Hindlimb muscle (tissue), 1 donor: ENCODE data around the gene FBXO17. TPM values are rescaled to one million over a fixed set of nuclear protein-coding genes. Genes with fewer than 3 reads are reported as not detected.
"Not testable (repeated sequence)": the region's sequence is repeated elsewhere in the genome, so short reads cannot be mapped to it uniquely, and the experiment has no call there.

Experiments used
- DNase-seq: peaks from one replicate; pipeline ENCODE4 v3.0.0-alpha.2; 2013
- polyA plus RNA-seq: library from polyadenylated mRNA; unstranded; fragments of 120-200 nt; gene quantifications from one replicate; pipeline ENCODE4 v1.2.1, GENCODE V29; 2013; ENCODE audit not compliant: insufficient read length

The FBXO17 gene
- 32.3 TPM for polyA plus RNA-seq

GRCh38 chr19:38975214-38975860 lies at the start of gene FBXO17:
Gene FBXO17, minus strand, starts transcription at chr19:38975742. Its CDS starts 25,423 bp downstream, at chr19:38950319.
- peak; percentile 80 for DNase-seq

DNA sequence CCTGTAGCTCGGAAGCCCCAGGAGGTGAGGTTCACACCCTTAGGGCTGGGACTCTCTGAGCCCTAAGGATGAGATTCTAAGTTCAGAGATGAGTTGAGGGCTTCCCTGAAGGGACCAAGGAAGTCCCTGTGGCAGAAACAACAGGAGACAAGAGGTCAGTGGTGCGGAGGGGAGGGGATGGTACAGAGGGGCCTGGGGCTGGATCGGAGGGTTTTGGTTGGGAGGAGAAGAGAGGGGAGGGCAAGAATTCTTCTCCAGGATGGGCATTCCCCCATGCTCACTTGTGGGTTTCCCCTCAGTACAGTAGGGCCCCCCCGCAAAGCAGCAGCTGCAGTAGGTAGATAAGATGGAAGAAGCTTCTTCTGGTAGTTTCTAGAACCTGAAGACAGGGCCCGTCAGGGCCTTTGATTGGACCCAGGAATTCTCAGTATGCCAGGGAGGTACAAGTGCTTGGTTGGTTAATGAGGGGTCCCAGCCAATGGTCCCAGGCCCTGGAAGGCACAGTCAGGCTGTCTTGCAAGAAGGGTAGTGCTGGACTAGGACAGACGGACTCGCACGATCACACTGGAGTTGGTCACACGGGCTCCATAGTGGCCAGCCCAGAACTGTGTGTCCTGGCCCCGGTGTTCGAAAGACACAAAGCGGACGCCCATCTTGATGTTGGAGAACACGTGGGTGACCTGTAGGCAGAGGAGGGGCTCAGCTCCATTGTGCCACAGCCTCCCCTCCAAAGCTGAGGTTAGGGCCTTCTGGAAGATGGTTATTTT lies 49.5 kb upstream of the FBXO17 start:
- no peak for DNase-seq

DNA sequence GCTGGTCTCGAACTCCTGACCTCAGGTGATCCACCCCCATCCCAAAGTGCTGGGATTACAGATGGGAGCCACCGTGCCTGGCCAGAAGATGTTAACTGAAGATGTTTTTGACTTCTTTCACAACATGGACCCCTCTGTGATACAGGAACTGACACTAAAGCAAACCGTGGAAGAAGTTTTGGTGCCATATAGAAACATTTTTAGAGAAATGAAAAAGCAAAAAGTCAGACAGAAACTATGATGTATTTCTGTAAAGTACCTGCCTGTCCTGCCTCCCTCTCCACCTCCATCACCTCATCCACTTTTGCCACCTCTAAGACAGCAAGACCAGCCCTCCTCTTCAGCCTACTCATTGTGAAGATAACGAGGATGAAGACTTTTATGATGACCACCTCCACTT lies 45.5 kb upstream of the FBXO17 start:
- DNase-seq: no peak

DNA sequence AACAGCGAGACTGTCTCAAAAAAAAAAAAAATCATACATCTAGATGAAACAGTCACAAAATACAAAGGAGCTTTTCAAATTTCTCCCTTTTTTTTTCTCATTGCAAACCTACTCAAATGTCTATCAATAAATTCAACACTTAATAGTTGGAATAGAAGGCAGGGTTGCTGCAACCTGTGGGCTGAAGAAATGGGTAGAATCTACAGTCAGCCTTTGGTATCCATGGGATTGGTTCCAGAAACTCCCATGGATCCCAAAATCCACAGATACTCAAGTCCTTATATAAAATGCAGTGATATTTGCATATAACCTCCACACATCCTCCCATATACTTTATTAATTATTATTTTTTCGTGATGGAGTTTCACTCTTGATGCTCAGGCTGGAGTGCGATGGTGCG lies 42.1 kb upstream of the FBXO17 start:
- DNase-seq: no peak

DNA sequence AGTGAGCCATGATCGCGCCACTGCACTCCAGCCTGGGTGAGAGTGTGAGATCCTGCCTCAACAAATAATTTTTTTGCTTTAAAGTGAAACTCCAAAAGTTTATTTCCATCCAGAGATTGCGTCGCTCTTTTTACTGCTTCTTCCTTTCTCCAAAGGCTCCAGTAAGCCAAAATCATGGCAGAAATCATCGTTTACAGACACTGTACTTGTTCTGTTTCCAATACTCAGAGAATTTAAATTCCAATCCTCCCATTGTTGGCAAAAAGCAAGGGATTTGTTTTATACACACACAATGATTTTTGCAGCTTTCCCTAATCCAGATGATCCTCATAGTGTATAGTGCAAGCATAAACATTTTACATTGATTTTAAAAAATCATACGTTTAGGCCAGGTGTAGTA lies 41.5 kb upstream of the FBXO17 start:
- peak; percentile 38 for DNase-seq

- DNase-seq: no peak
Measured at GRCh38 chr19:39014037-39014436, 38.5 kb upstream of the FBXO17 start.

DNA sequence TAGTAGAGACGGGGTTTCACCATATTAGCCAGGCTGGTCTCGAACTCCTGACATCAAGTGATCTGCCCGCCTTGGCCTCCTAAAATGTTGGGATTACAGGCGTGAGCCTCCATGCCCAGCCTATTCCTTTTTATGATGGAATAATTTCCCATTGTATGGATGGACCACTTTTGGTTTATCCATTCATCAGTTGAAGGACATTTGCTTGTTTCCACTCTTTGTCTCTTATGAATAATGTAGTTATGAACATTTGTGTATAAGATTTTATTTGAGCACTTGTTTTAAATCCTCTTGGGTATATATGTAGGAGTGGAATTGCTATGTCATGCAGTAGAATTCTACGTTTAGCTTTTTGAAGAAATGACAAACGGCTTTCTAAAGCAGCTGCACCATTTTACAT lies 33.5 kb upstream of the FBXO17 start:
- DNase-seq: no peak

GRCh38 chr19:39008137-39008536 lies 32.6 kb upstream of the FBXO17 start:
- no peak for DNase-seq

- DNase-seq: no peak
Measured at GRCh38 chr19:39007096-39007495, 31.6 kb upstream of the FBXO17 start.

- DNase-seq: no peak
Measured at GRCh38 chr19:39004403-39004802, 28.9 kb upstream of the FBXO17 start.

- DNase-seq: no peak
Measured at GRCh38 chr19:39003796-39004195, 28.3 kb upstream of the FBXO17 start.

GRCh38 chr19:39003188-39003587 lies 27.6 kb upstream of the FBXO17 start:
- DNase-seq: no peak

DNA sequence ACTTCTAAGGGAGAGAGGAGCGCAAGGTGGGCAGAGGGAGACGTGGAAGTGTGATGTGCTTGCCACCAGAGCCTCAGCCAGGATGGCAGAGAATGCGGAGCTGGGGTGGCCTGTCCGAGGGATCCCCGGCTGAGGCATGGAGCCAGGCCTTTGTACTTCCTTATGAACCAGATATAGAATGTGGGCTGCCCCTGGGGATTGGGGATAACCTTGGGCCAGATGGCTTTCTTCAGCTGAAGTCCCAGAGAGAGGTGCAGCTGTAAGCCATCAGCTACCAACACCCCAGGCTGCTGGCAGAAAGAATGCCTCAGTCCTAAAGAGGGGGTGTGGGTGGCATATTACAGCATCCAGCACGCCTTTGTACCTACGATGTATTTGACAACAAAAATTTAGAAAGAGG lies 25.5 kb upstream of the FBXO17 start:
- no peak for DNase-seq

DNA sequence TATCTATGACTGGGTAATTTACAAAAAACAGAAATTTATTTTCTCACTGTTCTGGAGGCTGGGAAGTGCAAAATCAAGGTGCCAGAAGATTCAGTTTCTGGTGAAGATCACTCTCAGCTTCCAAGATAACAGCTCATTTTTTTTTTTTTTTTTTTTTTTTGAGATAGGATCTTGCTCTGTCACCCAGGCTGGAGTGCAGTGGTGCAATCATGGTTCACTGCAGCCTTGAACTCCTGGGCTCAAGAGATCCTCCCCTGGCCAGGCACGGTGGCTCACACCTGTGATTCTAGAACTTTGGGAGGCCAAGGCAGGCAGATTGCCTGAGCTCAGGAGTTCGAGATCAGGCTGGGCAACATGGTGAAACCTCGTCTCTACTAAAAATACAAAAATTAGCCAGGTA lies 22.0 kb upstream of the FBXO17 start:
- DNase-seq: not testable (repeated sequence)

GRCh38 chr19:38993271-38993670 lies 17.7 kb upstream of the FBXO17 start:
- no peak for DNase-seq

- DNase-seq: no peak
Measured at GRCh38 chr19:38990949-38991697, 15.6 kb upstream of the FBXO17 start.

DNA sequence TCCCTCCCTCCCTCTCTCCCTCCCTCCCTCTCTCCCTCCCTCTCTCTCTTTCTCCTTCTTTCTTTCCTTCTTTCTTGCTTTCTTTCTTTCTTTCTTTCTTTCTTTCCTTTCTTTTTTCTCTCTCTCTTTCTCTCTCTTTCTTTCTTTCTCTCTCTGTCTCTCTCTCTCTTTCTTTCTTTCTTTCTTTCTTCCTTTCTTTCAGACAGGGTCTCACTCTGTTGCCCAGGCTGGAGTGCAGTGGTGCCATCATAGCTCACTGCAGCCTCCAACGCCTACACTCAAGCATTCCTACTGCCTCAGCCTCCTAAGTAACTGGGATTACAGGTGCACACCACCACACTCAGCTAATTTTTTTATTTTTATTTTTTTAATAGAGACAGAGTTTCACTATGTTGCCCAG lies 14.1 kb upstream of the FBXO17 start:
- DNase-seq: not testable (repeated sequence)

- DNase-seq: no peak
Measured at GRCh38 chr19:38989066-38989605, 13.6 kb upstream of the FBXO17 start.

GRCh38 chr19:38988627-38989026 lies 13.1 kb upstream of the FBXO17 start:
- DNase-seq: not testable (repeated sequence)

DNA sequence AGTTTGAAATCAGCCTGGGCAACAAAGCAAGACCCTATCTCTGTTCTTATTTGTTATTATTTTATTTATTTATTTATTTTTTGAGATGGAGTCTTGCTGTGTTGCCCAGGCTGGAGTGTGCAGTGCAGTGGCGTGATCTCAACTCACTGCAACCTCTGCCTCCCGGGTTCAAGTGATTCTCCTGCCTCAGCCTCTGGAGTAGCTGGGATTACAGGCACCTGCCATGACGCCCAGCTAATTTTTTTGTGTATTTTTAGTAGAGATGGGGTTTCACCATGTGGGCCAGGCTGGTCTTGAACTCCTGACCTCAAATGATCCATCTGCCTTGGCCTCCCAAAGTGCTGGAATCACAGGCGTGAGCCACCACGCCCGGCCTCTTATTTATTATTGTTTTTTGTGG lies 12.2 kb upstream of the FBXO17 start:
- not testable (repeated sequence) for DNase-seq

- no peak for DNase-seq
Measured at GRCh38 chr19:38985262-38985661, 9.7 kb upstream of the FBXO17 start.

DNA sequence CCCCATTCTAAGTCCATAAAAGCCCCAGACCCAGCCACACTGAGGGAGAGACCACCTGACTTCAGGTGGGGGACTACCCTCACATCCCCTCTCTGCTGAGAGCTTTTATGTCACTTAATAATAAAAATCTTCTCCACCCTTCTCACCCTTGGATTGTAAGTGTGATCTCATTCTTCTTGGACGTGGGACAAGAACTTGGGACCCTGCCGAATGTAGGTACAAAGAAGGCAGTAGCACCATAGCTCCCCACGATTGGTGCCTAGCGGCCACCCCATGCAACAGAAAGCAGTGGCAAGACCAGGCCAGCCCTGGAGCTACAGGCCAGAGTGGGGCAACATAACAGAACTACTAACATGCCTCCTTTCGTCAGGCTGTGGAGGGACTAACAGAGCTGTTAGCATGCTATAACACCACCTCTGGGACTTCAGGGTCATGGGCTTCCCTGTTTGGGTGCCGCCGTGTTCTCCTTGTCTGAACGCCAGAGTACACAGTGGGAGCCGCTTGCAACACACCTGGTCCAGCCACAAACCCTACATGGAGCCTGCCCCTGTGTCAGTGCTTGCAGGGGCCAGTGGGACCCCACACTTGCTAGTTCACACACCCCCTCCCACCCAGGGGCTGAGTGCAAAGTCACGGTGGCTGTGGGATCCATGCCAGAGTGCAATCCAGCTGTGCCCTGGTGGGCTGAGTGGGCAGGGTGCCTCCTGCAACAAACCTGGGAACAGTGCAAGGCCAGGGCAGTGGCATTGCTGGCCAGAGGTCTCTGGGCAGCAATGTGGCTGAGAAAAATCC lies 5.2 kb upstream of the FBXO17 start:
- DNase-seq: no peak
